Measurements from ENCODE around the gene CNPY2.
"Not testable (repeated sequence)": the region's sequence is repeated elsewhere in the genome, so short reads cannot be mapped to it uniquely, and the experiment has no call there.

Gene CNPY2

DNA sequence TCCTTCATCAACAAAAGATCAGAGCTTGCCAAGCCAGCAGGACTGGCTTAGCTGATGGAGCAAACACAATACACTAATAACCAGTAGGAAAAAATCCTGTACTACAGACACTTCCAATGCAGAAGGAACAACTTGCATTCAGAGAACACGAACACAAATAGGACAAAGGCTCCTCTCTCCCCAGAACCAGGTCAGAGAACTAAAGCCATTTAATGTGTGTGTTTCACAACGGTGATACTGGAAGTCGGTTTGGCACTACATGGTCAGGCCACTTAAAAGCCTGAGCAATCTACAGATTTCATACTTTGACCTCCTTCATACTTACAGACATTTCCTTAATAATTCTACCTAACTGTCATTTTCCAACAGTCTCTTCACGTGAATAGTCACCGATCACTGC lies 22.0 kb downstream of the CNPY2 start:
- H3K27ac Mint-ChIP-seq: peak overlapping the region; percentile 22

GRCh38 chr12:56288705-56289387 lies 26.9 kb downstream of the CNPY2 start:
- Mint-ChIP-seq H3K36me3 (ENCODE audit: low read depth) (peaks cover 81% of the 10 kb centered on the region), H3K27ac (peak overlapping the region; percentile 33)

More for the DNA sequence above, 22.0 kb downstream of the CNPY2 start:
- no peaks in the 10 kb centered on the region for H3K27me3 Mint-ChIP-seq
- H3K4me3 Mint-ChIP-seq: no peak overlapping the region
- no peak for DNase-seq
- H3K36me3 Mint-ChIP-seq (ENCODE audit: low read depth): peaks cover 87% of the 10 kb centered on the region
- no peaks in the 10 kb centered on the region for H3K9me3 Mint-ChIP-seq
- peaks cover 68% of the 10 kb centered on the region for H3K4me1 Mint-ChIP-seq (ENCODE audit: low read depth)

GRCh38 chr12:56286044-56286830 lies 29.6 kb downstream of the CNPY2 start:
- Mint-ChIP-seq H3K4me1 (ENCODE audit: low read depth) (peaks cover 26% of the 10 kb centered on the region), H3K27ac (peak overlapping the region; percentile 81), H3K4me3 (no peak overlapping the region), H3K9me3 (no peaks in the 10 kb centered on the region), H3K27me3 (no peaks in the 10 kb centered on the region), H3K36me3 (ENCODE audit: low read depth) (peaks cover 87% of the 10 kb centered on the region)
- no peak for DNase-seq

More at GRCh38 chr12:56288705-56289387, 26.9 kb downstream of the CNPY2 start:
- no peak for DNase-seq
- Mint-ChIP-seq H3K4me3 (no peak overlapping the region), H3K27me3 (no peaks in the 10 kb centered on the region), H3K9me3 (no peaks in the 10 kb centered on the region), H3K4me1 (ENCODE audit: low read depth) (peaks cover 41% of the 10 kb centered on the region)

DNA sequence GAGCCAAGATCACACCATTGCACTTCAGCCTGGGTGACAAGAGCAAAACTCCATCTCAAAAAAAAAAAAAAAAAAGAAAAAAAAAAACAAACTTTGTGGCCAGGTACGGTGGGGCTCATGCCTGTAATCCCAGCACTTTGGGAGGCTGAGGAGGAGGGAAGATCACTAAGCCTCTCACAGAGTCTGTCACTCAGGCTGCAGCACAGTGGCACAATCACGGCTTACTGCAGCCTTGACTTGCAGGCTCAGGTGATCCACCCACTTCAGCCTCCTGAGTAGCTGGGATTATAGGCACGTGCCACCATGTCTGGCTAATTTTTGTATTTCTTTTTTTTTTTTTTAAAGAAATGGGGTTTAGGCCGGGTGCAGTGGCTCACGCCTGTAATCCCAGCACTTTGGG lies 31.5 kb downstream of the CNPY2 start:
- not testable (repeated sequence) for H3K9me3 Mint-ChIP-seq, H3K4me3 Mint-ChIP-seq, H3K27ac Mint-ChIP-seq, DNase-seq, H3K27me3 Mint-ChIP-seq
- Mint-ChIP-seq H3K4me1 (ENCODE audit: low read depth) (peaks cover 13% of the 10 kb centered on the region), H3K36me3 (ENCODE audit: low read depth) (peaks cover 86% of the 10 kb centered on the region)

DNA sequence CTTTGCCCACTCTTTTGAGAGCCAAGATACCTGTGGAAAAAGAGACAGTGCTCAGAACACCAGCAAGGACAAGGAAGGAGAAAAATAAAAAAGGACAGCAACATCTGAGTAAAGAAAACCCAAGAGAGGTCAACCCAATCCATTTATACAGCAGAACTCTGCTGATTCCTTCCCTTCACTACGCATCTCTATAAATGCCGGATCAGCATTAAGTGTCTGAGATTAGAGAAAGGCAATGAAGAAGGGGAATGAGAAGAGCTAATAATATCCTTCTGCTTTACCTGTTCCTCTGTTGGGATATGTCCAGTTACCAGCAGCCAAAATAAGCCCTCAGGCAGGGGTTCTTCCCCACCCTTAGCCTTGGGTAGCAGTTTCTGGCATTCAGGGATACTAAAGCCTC lies 33.2 kb downstream of the CNPY2 start:
- no peak for DNase-seq
- Mint-ChIP-seq H3K36me3 (ENCODE audit: low read depth) (peaks cover 86% of the 10 kb centered on the region), H3K27ac (peak overlapping the region; percentile 82), H3K27me3 (no peaks in the 10 kb centered on the region), H3K9me3 (no peaks in the 10 kb centered on the region), H3K4me3 (no peak overlapping the region), H3K4me1 (ENCODE audit: low read depth) (peaks cover 6% of the 10 kb centered on the region)

DNA sequence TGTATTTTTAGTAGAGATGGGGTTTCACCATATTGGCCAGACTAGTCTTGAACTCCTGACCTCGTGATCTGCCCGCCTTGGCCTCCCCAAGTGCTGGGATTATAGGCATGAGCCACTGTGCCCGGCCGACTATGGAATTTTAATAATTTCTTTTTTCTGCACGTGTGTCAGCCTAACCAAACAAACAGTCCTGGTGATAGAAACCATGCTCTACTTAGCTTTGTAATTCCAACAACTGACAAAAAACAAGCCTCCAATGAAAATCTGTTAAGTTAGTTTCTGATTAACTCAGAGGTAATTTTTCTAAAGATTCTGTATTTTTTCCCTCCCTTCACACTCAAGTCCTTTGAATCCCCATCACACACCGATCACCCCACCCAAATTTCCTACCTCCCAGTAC lies 33.8 kb downstream of the CNPY2 start:
- H3K36me3 Mint-ChIP-seq (ENCODE audit: low read depth): peaks cover 86% of the 10 kb centered on the region
- H3K9me3 Mint-ChIP-seq: no peaks in the 10 kb centered on the region
- DNase-seq: no peak

GRCh38 chr12:56280849-56281248 lies 34.9 kb downstream of the CNPY2 start:
- Mint-ChIP-seq H3K4me3 (no peak overlapping the region), H3K9me3 (no peaks in the 10 kb centered on the region), H3K27ac (peak overlapping the region; percentile 57), H3K36me3 (ENCODE audit: low read depth) (peaks cover 87% of the 10 kb centered on the region), H3K27me3 (no peaks in the 10 kb centered on the region), H3K4me1 (ENCODE audit: low read depth) (peaks cover 3% of the 10 kb centered on the region)
- no peak for DNase-seq

More for the DNA sequence above, 33.8 kb downstream of the CNPY2 start:
- Mint-ChIP-seq H3K4me1 (ENCODE audit: low read depth) (peaks cover 6% of the 10 kb centered on the region), H3K4me3 (no peak overlapping the region), H3K27ac (peak overlapping the region; percentile 82), H3K27me3 (no peaks in the 10 kb centered on the region)

DNA sequence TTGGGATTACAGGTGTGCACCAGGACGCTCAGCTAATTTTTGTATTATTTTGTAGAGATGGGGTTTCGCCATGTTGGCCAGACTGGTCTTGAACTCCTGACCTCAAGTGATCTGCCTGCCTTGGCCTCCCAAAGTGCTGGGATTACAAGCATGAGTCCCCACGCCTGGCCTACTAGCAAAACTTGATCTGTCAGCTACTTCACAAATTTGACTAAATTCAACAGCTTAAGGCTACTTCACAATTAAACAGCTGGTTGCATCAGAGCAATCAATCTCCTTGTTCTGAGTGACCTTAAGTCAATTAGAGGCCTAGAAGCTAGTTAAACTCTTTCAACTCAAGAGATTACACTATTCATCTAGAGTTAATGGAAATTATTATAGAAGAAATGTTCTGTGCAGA lies 36.9 kb downstream of the CNPY2 start:
- H3K4me3 Mint-ChIP-seq: no peak overlapping the region
- H3K9me3 Mint-ChIP-seq: no peaks in the 10 kb centered on the region
- peaks cover 3% of the 10 kb centered on the region for H3K4me1 Mint-ChIP-seq (ENCODE audit: low read depth)
- no peak overlapping the region for H3K27ac Mint-ChIP-seq
- H3K27me3 Mint-ChIP-seq: no peaks in the 10 kb centered on the region
- DNase-seq: no peak
- H3K36me3 Mint-ChIP-seq (ENCODE audit: low read depth): peaks cover 93% of the 10 kb centered on the region

DNA sequence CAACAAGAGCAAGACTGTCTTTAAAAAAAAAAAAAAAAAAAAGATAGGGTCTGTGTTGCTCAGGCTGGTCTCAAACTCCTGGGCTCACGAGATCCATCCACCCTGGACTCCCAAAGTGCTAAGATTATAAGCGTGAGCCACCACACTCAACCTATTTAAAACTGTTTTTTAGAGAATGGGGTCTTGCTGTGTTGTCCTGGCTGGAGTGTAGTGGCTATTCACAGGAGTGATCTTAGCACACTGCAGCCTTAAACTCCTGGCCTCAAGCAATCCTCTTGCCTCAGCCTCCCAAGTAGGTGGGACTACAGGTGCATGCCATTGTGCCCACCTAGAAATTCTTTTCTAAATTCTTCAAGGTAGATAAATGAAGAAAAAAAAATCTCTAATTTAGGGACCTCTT lies 41.5 kb downstream of the CNPY2 start:
- DNase-seq: no peak
- Mint-ChIP-seq H3K4me3 (no peak overlapping the region), H3K27ac (peak overlapping the region; percentile 51), H3K36me3 (ENCODE audit: low read depth) (peaks cover 96% of the 10 kb centered on the region), H3K27me3 (no peaks in the 10 kb centered on the region), H3K9me3 (no peaks in the 10 kb centered on the region), H3K4me1 (ENCODE audit: low read depth) (peaks cover 2% of the 10 kb centered on the region)

- H3K27me3 Mint-ChIP-seq; H3K4me1 Mint-ChIP-seq (ENCODE audit: low read depth); H3K4me3 Mint-ChIP-seq; H3K9me3 Mint-ChIP-seq; DNase-seq: not testable (repeated sequence)
- Mint-ChIP-seq H3K36me3 (ENCODE audit: low read depth) (peaks cover 86% of the 10 kb centered on the region), H3K27ac (peak overlapping the region; percentile 59)
Measured at GRCh38 chr12:56272468-56272867, 43.3 kb downstream of the CNPY2 start.

DNA sequence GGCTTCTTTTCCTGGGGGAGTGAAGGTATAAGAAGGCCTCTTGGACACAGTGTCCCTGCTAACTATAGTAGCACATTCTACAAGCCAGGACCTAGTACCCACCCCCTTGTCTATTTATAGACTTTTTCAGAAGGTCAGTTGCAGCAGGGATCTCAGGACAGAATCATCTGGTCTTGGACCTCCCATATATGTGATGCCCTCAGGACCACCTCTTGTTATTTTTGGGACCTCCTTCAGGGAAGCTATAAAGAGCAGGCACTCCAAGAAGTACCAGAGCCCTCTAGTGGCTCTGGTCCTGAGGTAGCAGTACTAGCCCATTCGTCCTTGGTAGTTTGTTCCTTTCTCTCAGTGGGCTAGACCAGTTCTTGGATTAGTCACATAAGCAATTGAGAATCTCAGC lies 44.8 kb downstream of the CNPY2 start:
- no peak overlapping the region for H3K4me3 Mint-ChIP-seq
- H3K9me3 Mint-ChIP-seq: no peaks in the 10 kb centered on the region
- DNase-seq: no peak
- H3K4me1 Mint-ChIP-seq (ENCODE audit: low read depth): peaks cover 21% of the 10 kb centered on the region
- H3K27ac Mint-ChIP-seq: peak overlapping the region; percentile 83
- no peaks in the 10 kb centered on the region for H3K27me3 Mint-ChIP-seq
- H3K36me3 Mint-ChIP-seq (ENCODE audit: low read depth): peaks cover 77% of the 10 kb centered on the region

DNA sequence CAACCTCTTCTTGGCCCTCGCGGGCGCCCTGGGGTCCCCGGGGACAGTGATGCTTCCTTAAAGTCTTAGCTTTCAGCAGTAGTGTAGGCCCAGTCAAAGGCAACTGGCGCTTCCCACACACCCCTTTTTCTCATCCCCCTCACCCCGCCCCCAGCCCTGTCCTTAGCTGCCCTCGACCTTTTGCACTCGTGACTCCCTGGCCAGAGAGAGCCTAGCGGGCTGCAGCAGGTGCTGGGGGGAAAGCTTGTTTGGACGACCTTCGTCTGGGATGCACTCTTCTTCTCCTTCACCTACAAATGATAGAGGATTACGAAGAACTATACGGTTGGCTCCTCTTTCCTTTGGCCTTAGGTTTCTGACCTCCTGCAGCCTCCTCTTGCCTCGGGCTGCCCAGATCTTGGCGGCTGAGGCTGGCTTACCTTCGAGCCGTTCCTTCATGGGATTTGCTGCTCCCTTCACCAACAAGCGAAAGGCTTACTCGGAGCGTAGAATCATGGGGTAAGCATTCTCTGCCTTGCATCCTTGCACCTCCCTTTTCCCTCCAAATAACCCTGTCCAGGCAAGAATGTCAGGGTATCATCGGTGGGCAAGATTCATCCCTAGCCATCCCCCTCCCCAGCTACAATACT lies 48.2 kb downstream of the CNPY2 start:
- no peaks in the 10 kb centered on the region for H3K27me3 Mint-ChIP-seq
- peak overlapping the region; percentile 66 for H3K27ac Mint-ChIP-seq
- H3K9me3 Mint-ChIP-seq: no peaks in the 10 kb centered on the region
- H3K4me3 Mint-ChIP-seq: peak overlapping the region; percentile 89
- DNase-seq: no peak
- peaks cover 42% of the 10 kb centered on the region for H3K36me3 Mint-ChIP-seq (ENCODE audit: low read depth)
- H3K4me1 Mint-ChIP-seq (ENCODE audit: low read depth): peaks cover 25% of the 10 kb centered on the region

GRCh38 chr12:56266693-56267442 lies 48.9 kb downstream of the CNPY2 start, which contains the start of gene COQ10A:
Gene COQ10A, plus strand, starts transcription at chr12:56266942. Its CDS starts 177 bp downstream, at chr12:56267119.
- peak; percentile 88 for DNase-seq
- no peaks in the 10 kb centered on the region for H3K9me3 Mint-ChIP-seq
- H3K27me3 Mint-ChIP-seq: no peaks in the 10 kb centered on the region
- H3K4me3 Mint-ChIP-seq: peak within 1 kb of the TSS; percentile 89
- H3K27ac Mint-ChIP-seq: peak within 1 kb of the TSS; percentile 94
- H3K36me3 Mint-ChIP-seq (ENCODE audit: low read depth): peaks cover 35% of the 10 kb centered on the region
- H3K4me1 Mint-ChIP-seq (ENCODE audit: low read depth): peaks cover 25% of the 10 kb centered on the region

- DNase-seq, H3K27me3 Mint-ChIP-seq, H3K9me3 Mint-ChIP-seq: not testable (repeated sequence)
- Mint-ChIP-seq H3K4me1 (ENCODE audit: low read depth) (peaks cover 24% of the 10 kb centered on the region), H3K27ac (peak overlapping the region; percentile 94), H3K4me3 (peak overlapping the region; percentile 89), H3K36me3 (ENCODE audit: low read depth) (peaks cover 28% of the 10 kb centered on the region)
Measured at GRCh38 chr12:56266068-56266692, 49.6 kb downstream of the CNPY2 start.

Measured in activated T-cell treated with anti-CD3 and anti-CD28 coated beads, Interleukin-2, amount 50 U/mL, for 24 hours (primary cell).